HL-60 (cell line): ENCODE measurements around the gene CD3G.

Experiments
- GABPA ChIP-seq: IDR thresholded peaks from 2 replicates; pipeline ENCODE4 v1.6.1; 2012; ENCODE audit warnings: low read depth
- POLR2AphosphoS5 ChIP-seq: IDR thresholded peaks from 2 replicates; pipeline ENCODE4 v1.6.1; 2012; ENCODE audit warnings: low read depth
- SPI1 ChIP-seq: IDR thresholded peaks from 2 replicates; pipeline ENCODE4 v1.6.1; 2012; ENCODE audit warnings: low read depth, mild to moderate bottlenecking, borderline replicate concordance
- TF ChIP-seq, protein P1 (sequence below): IDR thresholded peaks from one replicate; pipeline ENCODE4 v1.5.1; 2011; ENCODE audit warnings: low read length, control low read depth, inconsistent platforms; ENCODE audit not compliant: insufficient read depth
- TF ChIP-seq, protein P2 (sequence below): IDR thresholded peaks from 2 replicates; pipeline ENCODE4 v1.6.1; 2012; ENCODE audit warnings: low read depth; ENCODE audit not compliant: insufficient replicate concordance

DNA sequence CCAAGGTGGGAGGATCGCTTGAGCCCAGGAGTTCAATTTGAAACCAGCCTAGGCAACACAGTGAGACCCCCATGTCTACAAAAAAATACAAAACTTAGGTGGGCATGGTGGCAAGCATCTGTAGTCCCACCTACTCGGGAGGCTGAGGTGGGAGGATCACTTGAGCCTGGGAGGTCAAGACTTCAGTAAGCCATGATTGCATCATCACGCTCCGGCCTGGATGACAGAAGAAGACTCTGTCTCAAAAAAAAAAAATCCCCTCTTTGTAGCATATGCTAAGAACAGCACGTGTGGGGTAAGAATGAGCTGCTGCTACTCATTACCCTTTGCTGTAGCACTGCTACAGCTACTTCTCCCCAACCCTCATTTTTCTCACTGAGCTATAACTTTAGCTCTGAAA lies 29.7 kb downstream of the CD3G start:
- TF ChIP-seq, protein P1, sequence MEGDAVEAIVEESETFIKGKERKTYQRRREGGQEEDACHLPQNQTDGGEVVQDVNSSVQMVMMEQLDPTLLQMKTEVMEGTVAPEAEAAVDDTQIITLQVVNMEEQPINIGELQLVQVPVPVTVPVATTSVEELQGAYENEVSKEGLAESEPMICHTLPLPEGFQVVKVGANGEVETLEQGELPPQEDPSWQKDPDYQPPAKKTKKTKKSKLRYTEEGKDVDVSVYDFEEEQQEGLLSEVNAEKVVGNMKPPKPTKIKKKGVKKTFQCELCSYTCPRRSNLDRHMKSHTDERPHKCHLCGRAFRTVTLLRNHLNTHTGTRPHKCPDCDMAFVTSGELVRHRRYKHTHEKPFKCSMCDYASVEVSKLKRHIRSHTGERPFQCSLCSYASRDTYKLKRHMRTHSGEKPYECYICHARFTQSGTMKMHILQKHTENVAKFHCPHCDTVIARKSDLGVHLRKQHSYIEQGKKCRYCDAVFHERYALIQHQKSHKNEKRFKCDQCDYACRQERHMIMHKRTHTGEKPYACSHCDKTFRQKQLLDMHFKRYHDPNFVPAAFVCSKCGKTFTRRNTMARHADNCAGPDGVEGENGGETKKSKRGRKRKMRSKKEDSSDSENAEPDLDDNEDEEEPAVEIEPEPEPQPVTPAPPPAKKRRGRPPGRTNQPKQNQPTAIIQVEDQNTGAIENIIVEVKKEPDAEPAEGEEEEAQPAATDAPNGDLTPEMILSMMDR = no peak
- TF ChIP-seq, protein P2, sequence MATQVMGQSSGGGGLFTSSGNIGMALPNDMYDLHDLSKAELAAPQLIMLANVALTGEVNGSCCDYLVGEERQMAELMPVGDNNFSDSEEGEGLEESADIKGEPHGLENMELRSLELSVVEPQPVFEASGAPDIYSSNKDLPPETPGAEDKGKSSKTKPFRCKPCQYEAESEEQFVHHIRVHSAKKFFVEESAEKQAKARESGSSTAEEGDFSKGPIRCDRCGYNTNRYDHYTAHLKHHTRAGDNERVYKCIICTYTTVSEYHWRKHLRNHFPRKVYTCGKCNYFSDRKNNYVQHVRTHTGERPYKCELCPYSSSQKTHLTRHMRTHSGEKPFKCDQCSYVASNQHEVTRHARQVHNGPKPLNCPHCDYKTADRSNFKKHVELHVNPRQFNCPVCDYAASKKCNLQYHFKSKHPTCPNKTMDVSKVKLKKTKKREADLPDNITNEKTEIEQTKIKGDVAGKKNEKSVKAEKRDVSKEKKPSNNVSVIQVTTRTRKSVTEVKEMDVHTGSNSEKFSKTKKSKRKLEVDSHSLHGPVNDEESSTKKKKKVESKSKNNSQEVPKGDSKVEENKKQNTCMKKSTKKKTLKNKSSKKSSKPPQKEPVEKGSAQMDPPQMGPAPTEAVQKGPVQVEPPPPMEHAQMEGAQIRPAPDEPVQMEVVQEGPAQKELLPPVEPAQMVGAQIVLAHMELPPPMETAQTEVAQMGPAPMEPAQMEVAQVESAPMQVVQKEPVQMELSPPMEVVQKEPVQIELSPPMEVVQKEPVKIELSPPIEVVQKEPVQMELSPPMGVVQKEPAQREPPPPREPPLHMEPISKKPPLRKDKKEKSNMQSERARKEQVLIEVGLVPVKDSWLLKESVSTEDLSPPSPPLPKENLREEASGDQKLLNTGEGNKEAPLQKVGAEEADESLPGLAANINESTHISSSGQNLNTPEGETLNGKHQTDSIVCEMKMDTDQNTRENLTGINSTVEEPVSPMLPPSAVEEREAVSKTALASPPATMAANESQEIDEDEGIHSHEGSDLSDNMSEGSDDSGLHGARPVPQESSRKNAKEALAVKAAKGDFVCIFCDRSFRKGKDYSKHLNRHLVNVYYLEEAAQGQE = no peak
- TF ChIP-seq POLR2AphosphoS5 = no peak
- TF ChIP-seq SPI1 = no peak
- TF ChIP-seq GABPA = no peak
